Measurements from ENCODE around the gene PPARG.

GRCh38 chr3:12296511-12296910 is 7.6 kb downstream of the PPARG start:
- TF ChIP-seq POLR2A (IDR thresholded peaks at IDR 0.05) = no peak
- TF ChIP-seq, protein P1, sequence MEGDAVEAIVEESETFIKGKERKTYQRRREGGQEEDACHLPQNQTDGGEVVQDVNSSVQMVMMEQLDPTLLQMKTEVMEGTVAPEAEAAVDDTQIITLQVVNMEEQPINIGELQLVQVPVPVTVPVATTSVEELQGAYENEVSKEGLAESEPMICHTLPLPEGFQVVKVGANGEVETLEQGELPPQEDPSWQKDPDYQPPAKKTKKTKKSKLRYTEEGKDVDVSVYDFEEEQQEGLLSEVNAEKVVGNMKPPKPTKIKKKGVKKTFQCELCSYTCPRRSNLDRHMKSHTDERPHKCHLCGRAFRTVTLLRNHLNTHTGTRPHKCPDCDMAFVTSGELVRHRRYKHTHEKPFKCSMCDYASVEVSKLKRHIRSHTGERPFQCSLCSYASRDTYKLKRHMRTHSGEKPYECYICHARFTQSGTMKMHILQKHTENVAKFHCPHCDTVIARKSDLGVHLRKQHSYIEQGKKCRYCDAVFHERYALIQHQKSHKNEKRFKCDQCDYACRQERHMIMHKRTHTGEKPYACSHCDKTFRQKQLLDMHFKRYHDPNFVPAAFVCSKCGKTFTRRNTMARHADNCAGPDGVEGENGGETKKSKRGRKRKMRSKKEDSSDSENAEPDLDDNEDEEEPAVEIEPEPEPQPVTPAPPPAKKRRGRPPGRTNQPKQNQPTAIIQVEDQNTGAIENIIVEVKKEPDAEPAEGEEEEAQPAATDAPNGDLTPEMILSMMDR (IDR thresholded peaks at IDR 0.05) = no peak

Data from Peyer's patch (tissue), 4 donors.